Measurements from ENCODE around the gene ISM2. TPM values are rescaled to one million over a fixed set of nuclear protein-coding genes. Genes with fewer than 3 reads are reported as not detected.

ISM2 gene
- total and polyA plus RNA-seq, 2 of the 13 experiments (the other 11 are each of a cell fraction or from before 2014, with no cell fraction given), result 1.8 to 40.7 TPM

DNA sequence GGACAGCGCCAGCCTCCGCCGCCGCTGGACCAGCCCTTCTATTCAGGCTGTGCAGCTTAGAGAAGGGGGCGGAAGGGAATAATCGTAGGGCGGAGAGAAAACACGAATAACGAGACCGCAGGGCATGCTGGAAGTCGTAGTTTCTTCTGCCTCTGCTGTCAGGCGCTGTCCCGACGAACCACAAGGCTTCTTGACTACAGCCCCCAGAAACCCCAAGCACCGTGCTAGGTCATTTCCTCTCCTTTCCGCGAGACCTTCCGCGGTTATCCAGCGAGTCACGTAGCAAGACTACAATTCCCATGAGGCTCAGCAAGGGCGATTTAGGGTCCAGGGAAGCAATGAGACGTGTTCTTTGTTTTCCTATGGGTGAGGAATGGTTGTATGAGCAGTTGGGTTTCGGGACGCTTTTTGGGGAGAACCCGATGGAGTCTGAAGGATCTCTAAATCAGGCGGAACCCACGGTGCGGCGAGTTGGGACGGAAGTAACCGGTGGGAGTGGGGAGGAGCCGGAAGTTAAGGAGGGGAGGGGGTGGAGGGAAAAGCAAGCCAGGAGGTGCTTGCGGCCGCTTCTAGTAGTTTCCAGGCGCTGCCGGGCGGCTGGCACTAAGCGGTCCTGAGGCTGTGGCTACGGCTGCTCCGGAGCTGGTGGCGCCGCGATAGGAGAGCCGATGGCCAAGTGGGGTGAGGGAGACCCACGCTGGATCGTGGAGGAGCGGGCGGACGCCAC, 40.9 kb downstream of the ISM2 start, which contains the start of the genes AHSA1 and VIPAS39 (continued):
- TF ChIP-seq, protein P1, sequence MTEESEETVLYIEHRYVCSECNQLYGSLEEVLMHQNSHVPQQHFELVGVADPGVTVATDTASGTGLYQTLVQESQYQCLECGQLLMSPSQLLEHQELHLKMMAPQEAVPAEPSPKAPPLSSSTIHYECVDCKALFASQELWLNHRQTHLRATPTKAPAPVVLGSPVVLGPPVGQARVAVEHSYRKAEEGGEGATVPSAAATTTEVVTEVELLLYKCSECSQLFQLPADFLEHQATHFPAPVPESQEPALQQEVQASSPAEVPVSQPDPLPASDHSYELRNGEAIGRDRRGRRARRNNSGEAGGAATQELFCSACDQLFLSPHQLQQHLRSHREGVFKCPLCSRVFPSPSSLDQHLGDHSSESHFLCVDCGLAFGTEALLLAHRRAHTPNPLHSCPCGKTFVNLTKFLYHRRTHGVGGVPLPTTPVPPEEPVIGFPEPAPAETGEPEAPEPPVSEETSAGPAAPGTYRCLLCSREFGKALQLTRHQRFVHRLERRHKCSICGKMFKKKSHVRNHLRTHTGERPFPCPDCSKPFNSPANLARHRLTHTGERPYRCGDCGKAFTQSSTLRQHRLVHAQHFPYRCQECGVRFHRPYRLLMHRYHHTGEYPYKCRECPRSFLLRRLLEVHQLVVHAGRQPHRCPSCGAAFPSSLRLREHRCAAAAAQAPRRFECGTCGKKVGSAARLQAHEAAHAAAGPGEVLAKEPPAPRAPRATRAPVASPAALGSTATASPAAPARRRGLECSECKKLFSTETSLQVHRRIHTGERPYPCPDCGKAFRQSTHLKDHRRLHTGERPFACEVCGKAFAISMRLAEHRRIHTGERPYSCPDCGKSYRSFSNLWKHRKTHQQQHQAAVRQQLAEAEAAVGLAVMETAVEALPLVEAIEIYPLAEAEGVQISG (CRISPR knock-in tag; IDR thresholded peaks at IDR 0.05), result peak; percentile 89
- TF ChIP-seq HNRNPL (IDR thresholded peaks at IDR 0.05; ENCODE audit: low read depth, low read length) (0 out of 2 replicates have a peak, but pooled peaks have one; percentile 63), SNAI1 (CRISPR knock-in tag; IDR thresholded peaks at IDR 0.05; ENCODE audit: borderline replicate concordance) (peak; percentile 90; the same call in 1 of the 2 replicates), RXRA (CRISPR knock-in tag; IDR thresholded peaks at IDR 0.05) (no peak; the same call in 1 of the 2 replicates), ZNF124 (CRISPR knock-in tag; IDR thresholded peaks at IDR 0.05) (peak; percentile 4; the same call in 1 of the 2 replicates), ZNF383 (CRISPR knock-in tag; IDR thresholded peaks at IDR 0.05; ENCODE audit: borderline replicate concordance) (0 out of 2 replicates have a peak, but pooled peaks have one; percentile 62), ZFP1 (CRISPR knock-in tag; IDR thresholded peaks at IDR 0.05) (peak; percentile 52; the same call in 1 of the 2 replicates), SAFB2 (CRISPR knock-in tag; IDR thresholded peaks at IDR 0.05; ENCODE audit: borderline replicate concordance, low read depth) (peak; percentile 76; the same call in 1 of the 2 replicates), XRCC5 (optimal IDR thresholded peaks at IDR 0.05; ENCODE audit: low read length) (no peak), ZBTB1 (CRISPR knock-in tag; IDR thresholded peaks at IDR 0.05; ENCODE audit: borderline replicate concordance) (no peak)
- TF ChIP-seq, protein P2, sequence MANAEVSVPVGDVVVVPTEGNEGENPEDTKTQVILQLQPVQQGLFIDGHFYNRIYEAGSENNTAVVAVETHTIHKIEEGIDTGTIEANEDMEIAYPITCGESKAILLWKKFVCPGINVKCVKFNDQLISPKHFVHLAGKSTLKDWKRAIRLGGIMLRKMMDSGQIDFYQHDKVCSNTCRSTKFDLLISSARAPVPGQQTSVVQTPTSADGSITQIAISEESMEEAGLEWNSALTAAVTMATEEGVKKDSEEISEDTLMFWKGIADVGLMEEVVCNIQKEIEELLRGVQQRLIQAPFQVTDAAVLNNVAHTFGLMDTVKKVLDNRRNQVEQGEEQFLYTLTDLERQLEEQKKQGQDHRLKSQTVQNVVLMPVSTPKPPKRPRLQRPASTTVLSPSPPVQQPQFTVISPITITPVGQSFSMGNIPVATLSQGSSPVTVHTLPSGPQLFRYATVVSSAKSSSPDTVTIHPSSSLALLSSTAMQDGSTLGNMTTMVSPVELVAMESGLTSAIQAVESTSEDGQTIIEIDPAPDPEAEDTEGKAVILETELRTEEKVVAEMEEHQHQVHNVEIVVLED (CRISPR knock-in tag; IDR thresholded peaks at IDR 0.05; ENCODE audit: borderline replicate concordance), result peak; percentile 80
- TF ChIP-seq, protein P3, sequence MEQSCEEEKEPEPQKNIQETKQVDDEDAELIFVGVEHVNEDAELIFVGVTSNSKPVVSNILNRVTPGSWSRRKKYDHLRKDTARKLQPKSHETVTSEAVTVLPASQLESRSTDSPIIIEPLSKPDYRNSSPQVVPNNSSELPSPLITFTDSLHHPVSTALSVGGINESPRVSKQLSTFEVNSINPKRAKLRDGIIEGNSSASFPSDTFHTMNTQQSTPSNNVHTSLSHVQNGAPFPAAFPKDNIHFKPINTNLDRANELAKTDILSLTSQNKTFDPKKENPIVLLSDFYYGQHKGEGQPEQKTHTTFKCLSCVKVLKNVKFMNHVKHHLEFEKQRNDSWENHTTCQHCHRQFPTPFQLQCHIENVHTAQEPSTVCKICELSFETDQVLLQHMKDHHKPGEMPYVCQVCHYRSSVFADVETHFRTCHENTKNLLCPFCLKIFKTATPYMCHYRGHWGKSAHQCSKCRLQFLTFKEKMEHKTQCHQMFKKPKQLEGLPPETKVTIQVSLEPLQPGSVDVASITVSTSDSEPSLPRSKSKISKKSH (CRISPR knock-in tag; IDR thresholded peaks at IDR 0.05; ENCODE audit: borderline replicate concordance), result peak; percentile 46; the same call in 1 of the 2 replicates
- TF ChIP-seq, protein P4, sequence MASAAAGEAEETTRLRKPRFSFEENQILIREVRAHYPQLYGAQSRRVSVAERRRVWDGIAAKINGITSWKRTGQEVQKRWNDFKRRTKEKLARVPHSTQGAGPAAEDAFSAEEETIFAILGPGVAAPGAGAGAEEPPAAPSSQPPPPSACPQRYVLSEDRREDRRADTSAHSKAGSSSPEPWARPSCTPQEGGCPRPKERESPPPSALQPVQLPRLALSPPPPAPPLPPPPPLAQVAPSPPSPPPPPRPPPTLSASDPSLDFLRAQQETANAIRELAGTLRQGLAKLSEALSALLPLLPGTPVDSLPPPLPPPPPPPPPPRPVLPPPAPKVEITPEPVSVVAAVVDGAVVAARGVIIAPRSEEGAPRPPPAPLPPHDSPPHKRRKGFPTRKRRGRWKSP (CRISPR knock-in tag; IDR thresholded peaks at IDR 0.05), result peak; percentile 58; the same call in 1 of the 2 replicates
- TF ChIP-seq, protein P5, sequence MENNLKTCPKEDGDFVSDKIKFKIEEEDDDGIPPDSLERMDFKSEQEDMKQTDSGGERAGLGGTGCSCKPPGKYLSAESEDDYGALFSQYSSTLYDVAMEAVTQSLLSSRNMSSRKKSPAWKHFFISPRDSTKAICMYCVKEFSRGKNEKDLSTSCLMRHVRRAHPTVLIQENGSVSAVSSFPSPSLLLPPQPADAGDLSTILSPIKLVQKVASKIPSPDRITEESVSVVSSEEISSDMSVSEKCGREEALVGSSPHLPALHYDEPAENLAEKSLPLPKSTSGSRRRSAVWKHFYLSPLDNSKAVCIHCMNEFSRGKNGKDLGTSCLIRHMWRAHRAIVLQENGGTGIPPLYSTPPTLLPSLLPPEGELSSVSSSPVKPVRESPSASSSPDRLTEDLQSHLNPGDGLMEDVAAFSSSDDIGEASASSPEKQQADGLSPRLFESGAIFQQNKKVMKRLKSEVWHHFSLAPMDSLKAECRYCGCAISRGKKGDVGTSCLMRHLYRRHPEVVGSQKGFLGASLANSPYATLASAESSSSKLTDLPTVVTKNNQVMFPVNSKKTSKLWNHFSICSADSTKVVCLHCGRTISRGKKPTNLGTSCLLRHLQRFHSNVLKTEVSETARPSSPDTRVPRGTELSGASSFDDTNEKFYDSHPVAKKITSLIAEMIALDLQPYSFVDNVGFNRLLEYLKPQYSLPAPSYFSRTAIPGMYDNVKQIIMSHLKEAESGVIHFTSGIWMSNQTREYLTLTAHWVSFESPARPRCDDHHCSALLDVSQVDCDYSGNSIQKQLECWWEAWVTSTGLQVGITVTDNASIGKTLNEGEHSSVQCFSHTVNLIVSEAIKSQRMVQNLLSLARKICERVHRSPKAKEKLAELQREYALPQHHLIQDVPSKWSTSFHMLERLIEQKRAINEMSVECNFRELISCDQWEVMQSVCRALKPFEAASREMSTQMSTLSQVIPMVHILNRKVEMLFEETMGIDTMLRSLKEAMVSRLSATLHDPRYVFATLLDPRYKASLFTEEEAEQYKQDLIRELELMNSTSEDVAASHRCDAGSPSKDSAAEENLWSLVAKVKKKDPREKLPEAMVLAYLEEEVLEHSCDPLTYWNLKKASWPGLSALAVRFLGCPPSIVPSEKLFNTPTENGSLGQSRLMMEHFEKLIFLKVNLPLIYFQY (CRISPR knock-in tag; IDR thresholded peaks at IDR 0.05; ENCODE audit: borderline replicate concordance), result 0 out of 2 replicates have a peak, but pooled peaks have one; percentile 46
- TF ChIP-seq, protein P6, sequence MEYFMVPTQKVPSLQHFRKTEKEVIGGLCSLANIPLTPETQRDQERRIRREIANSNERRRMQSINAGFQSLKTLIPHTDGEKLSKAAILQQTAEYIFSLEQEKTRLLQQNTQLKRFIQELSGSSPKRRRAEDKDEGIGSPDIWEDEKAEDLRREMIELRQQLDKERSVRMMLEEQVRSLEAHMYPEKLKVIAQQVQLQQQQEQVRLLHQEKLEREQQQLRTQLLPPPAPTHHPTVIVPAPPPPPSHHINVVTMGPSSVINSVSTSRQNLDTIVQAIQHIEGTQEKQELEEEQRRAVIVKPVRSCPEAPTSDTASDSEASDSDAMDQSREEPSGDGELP (IDR thresholded peaks at IDR 0.05; ENCODE audit: borderline replicate concordance, low read depth), result no peak

Data from HepG2 (cell line).